HG03064 (cell line): ENCODE measurements around the gene PEX10.
"Not testable (repeated sequence)": the region's sequence is repeated elsewhere in the genome, so short reads cannot be mapped to it uniquely, and the experiment has no call there.

Experiments
- ATAC-seq: cut with Tn5 transposase; IDR thresholded peaks from one replicate; pipeline ENCODE4 v1.9.1; 2021; ENCODE audit warnings: low read depth; ENCODE audit not compliant: unreplicated experiment

PEX10 gene

DNA sequence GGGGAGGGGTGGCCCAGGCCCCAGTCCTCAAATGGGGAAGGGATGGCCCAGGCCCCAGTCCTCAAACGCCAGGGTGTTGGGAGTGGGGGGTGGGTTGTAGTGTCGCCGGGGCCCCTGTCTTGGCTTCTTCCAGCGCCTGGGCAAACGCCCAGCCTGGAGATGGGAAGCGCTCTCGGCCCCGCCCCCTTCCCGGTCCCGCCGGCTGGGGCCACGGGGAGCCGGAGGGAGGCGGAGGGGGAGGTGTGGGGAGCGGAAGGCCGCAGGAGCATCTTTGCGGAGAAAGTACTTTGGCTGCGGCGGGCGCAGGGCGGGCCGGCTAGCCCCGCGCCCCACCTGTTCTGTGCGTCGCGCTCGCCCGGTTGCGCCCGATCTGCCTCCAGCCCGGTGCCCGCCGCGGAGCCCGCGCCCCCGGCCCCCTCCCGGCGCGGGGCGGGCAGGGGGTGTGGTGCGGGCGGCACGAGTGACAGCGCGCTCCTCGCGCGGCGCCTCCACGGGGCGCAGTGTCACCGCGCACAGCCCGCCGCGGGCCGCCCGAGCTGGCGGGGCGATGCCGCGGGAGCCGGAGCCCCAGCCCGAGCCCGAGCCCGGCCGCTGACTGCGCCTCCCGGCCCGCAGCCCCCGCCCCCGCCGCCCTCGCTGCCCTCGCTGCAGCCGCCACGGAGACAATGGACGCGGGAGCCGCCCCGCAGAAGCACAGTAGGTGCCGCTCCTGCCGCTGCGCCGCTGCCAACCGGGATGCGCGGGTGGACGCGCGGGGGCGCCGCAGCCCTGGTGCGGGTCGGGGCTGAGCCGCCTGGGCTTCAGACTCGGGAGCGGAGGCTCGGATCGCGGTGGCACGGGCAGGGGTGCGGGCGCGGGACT lies 31.1 kb upstream of the PEX10 start:
- no peak for ATAC-seq

DNA sequence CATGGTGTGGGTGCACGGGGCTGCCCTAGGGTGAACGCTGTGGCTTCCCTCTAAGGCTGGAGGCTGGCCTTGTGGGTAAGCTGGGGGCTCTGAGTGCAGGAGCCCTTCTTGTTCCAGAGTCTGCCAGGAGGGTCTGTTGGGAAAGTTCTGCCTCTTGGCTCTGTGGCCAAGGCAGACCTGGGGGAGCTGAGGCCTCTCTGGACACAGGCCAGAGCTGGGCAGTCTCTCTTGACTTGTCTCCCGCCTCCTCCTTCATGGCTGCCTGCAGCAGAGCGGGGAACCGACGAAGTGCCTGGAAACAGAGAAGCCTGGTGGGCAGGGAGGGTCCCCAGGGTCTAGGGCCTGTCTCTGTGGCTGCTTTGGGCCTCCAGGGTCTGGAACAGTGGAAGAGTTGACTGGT lies 30.3 kb upstream of the PEX10 start:
- no peak for ATAC-seq

- no peak for ATAC-seq
Measured at GRCh38 chr1:2441746-2442145, 29.4 kb upstream of the PEX10 start.

DNA sequence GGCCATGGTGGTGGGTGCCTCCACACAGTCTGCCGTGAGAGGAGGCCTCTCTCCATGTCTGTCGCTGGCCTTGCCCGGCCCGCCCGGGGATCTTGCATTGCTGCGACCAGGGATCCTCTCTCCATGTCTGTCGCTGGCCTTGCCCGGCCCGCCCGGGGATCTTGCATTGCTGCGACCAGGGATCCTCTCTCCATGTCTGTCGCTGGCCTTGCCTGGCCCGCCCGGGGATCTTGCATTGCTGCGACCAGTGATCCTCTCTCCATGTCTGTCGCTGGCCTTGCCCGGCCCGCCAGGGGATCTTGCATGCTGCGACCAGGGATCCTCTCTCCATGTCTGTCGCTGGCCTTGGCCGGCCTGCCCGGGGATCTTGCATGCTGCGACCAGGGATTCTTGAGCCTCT lies 28.0 kb upstream of the PEX10 start:
- not testable (repeated sequence) for ATAC-seq

DNA sequence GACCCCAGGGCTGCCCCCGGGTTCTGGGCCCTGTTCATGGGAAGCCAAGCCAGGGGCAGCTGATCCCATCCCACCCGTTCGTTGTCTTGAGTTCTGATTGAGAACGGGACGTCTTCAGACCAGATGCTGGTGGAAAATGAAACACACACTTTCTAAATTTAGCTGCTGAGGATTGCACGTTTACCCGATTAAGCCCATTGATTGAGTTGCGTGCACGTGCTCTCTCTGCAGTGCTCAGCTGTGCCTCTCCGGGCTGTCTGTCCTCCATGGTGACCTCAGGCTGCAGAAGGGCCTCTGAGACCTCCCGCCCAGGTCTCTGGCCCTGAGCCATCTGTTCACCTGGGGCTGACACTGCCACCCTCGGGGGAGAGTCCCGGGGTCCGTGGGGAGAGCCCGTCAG lies 27.0 kb upstream of the PEX10 start:
- ATAC-seq, result no peak

DNA sequence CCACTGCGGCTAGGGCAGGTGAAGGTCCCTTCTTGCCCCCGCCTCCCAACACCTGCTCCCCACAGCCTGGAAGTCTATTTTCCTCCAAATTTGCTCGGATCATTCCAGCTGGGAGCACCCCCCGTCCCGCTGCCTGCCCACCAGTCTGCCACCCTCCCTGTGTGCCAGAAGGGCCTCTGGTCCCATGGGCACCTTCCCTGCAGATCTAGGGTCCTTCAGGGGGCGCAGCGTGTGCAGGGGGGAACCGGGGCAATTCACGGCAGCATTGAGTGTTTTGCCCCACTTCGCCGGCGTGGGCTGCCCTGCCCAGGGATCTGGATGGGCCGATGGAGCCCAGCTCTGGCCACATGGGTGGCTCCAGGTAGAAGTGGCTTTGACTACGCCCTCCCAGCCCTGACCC lies 26.3 kb upstream of the PEX10 start:
- ATAC-seq, result no peak

DNA sequence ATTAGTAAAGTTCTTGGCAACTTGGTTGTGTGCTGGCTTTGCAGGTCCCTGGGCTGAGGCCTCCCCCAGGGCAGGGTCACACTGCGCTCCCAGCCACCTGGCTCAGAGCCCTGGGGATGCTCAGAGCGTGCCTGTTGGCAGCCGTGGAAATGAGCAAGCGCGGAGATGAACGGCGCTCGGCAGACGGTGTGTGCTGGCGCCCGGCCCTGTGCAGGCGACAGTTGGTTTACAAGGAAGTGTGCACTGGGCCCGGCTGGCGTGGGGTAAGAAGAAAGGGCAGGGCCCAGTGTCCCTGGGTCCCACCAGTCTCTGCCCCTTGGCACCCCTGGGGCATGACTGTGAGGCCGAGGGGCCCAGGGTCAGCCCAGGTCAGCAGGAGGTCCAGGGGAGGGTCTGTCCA lies 25.7 kb upstream of the PEX10 start:
- no peak for ATAC-seq

DNA sequence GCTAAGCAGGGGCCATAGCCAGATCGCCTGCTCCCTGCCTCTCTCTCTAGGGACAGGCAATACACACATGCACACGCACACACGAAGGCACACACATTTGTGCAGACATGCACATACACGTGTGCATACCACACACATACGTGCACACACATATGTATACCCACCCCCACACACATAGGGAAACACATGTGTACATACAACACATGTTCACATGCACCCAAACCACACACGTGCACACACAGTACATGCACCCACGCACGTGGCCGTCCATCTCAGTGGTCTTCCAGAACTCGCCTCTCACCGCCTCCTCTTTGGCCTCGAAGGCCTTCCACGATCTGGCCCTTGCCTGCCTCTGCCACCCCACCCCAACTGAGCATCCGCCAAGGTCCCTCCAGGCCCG lies 25.3 kb upstream of the PEX10 start:
- no peak for ATAC-seq

DNA sequence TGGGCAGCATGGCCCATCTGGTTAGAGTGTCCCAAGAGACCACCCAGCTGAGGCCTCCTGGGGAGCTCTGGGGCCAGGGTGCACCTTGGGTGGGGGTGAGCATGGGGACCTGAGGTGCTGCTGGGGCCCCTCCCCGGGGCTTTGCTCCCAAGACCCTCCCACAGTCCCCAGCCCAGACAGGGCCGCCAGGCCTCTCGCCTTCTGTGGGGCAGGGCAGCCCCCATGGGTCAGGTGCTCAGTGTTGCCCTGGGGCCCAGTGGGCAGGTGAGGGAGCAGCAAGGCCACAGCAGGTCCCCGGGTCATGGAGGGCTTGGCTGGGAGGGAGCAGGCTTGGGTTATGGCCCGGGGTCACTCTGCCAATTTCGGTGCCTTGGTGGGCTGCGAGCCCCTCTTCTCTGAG lies 24.5 kb upstream of the PEX10 start:
- ATAC-seq, result no peak

GRCh38 chr1:2435746-2436355 lies 23.5 kb upstream of the PEX10 start:
- ATAC-seq, result no peak

- ATAC-seq, result no peak
Measured at GRCh38 chr1:2435091-2435490, 22.7 kb upstream of the PEX10 start.

- ATAC-seq, result no peak
Measured at GRCh38 chr1:2433936-2434655, 21.7 kb upstream of the PEX10 start.

GRCh38 chr1:2433196-2433595 lies 20.8 kb upstream of the PEX10 start:
- no peak for ATAC-seq

GRCh38 chr1:2432441-2432844 lies 20.1 kb upstream of the PEX10 start:
- no peak for ATAC-seq

DNA sequence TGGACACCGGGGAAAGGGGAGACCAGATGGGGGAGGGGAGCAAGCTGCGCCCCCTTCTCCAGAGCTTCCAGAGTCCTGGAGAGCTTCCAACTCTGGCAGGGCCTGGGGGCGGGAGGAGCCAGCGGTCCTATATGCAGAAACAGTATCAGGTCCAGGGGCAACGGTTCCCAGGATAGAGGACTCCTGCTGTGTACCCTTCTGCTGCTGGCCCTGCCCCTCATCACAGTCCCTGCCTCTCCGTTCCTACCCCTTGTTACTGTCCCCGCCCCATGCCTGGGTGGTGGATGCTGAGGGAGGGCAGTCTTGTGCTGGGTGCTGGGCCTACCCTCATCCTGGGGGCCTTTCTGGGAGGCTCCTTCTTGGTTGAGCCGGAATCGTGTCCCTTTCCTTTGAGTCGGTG lies 19.2 kb upstream of the PEX10 start:
- no peak for ATAC-seq

DNA sequence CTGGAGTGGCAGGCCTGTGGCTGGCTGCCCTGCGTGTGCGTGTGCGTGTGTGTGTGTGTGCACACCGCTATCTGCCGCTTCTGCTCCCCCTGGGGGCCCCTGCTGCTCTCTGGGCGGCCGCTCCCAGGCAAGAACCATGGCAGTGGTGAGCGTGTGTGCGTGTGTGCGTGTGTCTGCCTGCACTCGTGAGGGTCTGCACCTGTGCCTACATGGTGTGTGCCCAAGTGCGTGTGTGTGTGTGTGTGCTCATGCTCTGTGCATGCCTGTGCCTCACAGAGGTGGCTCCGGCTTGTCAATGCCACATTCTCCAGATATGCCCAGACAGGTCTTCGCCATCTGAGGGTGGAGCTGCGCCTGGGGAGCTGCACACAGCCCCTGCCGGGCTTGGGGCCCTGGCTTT lies 18.7 kb upstream of the PEX10 start:
- no peak for ATAC-seq

DNA sequence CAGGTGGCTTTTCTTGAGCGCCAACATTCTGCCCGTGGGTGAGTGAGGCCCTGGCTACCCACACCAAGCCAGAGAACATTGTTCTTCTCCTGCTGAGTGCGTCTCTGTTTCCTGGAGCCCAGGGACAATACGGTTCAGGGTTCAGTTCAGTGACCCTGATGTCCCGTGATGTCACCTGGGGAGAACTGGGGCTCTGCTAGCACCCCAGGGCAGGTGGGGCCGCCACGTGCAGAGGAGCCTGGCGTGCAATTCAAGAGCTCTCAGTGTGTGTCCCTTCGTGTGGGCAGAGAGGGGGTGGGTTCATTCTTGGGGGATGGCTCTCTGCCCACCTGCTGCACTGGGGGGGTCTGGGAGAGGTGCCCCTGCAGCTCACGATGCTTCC lies 18.2 kb upstream of the PEX10 start:
- ATAC-seq, result no peak

DNA sequence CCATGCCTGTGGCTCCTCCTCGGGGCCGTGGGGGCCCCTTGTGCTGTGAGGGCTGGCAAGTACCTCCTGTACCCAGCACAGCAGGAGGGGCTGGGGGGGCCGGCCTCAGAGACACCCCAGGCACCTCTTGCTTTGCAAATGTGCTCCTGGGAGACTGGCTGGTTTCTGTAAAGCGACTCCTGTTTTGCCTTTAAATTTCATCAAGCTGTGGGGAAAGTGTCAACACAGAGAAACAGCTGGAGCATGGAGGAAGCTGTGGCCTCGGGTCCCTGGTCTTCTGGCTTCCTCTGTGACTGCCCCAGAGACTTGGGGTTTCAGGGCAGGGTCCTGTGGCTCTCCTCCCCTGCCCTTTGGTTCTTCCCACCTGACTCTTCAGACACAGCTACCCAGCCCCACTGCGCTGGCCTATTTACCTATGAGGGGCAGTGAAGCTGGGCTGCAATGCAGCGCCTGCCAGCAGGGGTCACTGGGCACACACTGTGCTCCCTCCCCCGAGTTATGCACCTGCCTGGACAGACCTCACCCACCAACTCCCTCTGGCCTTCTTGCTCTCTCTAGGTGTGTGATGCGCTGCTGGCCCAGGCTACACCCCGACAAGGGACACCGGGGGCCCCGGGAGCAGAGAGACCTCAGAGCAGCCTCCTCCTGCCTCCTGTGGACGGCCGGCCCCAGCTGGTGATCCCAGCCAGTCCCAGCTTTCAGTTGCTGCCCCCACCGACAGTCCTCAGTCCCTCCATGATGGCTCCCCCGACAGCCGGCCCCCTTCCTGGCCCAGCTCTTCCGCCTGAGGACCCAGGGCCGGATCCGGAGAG lies 17.6 kb upstream of the PEX10 start:
- ATAC-seq, result no peak

DNA sequence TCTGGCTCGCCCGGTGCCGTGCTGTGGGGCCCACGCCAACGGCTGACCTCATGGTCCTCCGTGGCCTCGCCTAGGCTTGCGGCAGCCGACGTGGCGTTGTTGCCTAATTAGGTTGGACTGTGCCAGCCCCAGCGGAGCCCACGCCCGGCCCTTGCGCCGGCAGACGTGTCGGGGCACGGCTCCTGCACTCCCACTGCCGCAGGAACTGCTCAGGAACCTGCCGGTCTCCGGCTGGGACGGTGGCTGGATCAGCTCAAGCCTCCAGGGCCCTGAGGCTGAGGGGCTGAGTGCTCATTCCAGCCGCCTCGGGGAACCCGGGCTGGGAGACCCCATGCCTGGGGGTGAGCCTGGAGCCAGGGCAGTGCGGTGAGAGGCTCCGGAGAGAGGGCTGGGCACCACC lies 16.1 kb upstream of the PEX10 start:
- no peak for ATAC-seq

GRCh38 chr1:2427976-2428375 lies 15.6 kb upstream of the PEX10 start:
- ATAC-seq, result no peak

- ATAC-seq, result no peak
Measured at GRCh38 chr1:2427051-2427450, 14.7 kb upstream of the PEX10 start.
